ENCODE measurements around the gene ABCA5.

Gene ABCA5

DNA sequence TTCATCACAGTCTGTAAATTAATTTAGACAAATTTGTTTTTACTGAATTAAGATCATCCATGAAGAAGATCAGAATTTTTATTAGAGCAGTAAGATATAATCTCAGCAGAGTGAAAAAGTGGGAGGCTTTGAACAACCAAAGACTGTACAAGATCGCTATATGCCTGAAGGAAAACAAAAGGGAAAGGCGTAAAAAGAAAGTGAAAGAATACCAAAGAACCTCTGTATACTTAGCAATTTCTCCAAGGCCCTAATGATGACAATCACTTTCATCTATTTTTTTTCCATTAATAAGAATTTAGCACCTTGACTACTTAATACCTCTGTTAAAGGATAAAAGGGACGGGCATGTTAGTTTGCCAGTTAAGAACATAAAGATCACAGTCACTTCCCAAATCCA lies 59.7 kb downstream of the ABCA5 start:
- DNase-seq (ENCODE audit: low spot score) = no peak

DNA sequence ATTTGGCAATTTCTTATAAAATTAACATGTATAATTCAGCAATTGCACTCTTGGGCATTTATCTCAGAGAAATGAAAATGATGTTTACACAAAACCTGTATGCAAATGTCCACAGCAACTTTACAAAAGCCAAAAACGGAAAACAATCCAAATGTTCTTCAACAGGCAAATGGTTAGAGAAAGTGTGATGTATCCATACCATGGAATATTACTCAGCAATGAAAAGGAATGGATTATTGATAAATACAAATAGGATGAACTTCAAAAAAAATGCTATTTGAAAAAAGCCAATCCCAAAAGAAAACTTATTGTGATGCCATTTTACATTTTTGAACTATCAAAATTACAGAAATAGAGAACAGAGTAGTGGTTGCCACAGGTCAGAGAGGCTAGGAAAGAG lies 61.1 kb downstream of the ABCA5 start:
- no peak for DNase-seq (ENCODE audit: low spot score)

DNA sequence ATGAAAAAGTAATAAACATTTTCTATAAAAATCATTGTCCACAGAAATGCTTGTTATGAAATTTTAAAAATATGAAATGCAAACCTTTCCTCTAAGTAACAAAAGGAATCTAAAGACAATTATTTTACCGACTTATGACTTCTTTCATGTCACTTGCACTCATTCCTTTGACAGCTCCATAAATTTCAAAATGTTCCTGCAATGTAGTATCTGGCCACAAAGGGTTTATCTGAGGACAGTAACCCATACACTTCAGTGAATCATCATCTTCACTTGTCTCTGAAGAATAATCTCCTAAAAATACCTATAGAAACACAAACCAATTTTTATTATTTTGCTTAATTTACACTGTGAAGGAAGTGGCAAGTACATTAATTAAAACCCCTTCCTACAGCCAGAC lies 72.7 kb downstream of the ABCA5 start:
- DNase-seq (ENCODE audit: low spot score) = no peak

DNA sequence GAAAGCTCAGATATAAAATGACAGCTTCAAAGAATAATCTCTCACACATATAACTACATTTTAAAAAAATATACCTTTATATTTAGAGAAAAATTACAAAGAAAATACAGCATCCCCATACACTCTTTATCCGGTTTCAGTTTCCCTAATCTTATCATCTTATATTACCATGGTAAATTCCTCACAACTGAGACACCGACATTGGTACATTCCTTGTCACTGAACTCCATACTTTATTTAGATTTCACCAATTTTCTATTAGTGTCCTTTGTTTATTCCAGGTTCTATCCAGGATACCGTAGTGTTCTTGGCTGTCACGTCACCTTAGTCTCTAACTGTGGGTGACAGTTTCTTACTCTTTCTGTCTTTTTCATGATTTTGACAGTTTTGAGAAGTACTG lies 76.3 kb downstream of the ABCA5 start:
- DNase-seq (ENCODE audit: low spot score) = no peak

DNA sequence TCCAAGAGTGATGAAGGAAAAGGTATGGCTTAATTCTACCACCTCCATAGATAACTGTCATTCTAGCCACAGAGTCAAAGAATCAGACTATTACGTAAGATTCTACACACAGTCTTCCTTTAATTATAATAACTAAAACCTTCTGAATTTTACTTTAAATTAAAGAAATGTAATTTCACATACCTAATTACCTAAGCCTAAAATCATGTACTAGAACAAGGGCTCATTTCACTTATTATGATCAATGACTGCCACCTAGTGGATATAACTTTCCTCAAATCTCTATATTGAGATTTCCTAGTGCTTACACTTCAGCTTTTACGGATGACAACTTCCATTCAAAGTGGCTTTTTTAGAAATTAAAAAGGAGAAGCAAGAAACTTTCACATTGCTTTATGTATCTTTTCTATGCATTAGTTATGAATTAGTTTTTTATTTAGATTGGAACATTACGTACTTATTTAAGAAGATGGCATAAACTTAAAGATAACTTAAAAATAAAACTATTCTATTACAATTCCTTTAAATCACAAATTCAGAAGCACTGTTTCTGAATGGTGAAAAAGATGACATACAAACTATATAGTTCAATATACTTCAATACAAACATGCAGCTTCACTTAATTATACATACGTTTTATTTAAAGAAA lies 80.1 kb downstream of the ABCA5 start:
- peak; percentile 24 for DNase-seq (ENCODE audit: low spot score)

DNA sequence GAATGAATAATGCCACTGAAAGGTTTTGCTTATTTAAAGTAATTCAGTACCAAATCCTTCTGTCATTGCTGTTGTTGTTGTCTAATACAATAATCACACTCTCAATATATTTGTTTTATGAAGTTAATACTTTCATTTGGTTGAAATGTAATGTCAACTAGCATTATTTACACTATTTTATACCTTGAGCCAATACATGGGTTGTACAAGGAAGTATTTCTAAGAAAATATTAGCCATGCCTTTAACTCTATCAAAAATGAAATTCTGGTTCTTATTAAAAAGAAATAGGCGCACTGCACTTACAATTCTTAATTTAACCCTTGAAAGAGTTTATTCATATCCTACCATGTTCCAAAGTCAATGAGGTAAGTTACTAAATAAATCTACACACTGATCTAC lies 80.7 kb downstream of the ABCA5 start:
- no peak for DNase-seq (ENCODE audit: low spot score)

DNA sequence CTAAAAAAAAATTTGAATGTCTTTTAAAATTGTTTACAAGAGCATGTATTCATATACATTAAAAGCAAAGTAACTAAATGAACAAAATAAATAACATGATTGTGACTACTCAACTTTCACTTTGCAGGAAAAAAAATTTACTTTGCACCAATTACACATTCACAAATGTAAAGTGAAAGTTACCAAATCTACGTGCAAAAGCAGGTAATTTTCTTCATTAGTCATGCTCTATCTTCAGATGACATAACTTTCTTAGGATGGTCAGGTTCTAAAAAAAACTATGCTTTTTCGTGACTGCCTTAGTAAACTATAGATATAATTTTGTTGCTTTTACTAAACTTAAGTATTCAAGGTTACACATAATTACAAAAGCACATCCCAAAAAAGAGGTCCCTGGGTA lies 81.3 kb downstream of the ABCA5 start:
- DNase-seq (ENCODE audit: low spot score) = no peak

DNA sequence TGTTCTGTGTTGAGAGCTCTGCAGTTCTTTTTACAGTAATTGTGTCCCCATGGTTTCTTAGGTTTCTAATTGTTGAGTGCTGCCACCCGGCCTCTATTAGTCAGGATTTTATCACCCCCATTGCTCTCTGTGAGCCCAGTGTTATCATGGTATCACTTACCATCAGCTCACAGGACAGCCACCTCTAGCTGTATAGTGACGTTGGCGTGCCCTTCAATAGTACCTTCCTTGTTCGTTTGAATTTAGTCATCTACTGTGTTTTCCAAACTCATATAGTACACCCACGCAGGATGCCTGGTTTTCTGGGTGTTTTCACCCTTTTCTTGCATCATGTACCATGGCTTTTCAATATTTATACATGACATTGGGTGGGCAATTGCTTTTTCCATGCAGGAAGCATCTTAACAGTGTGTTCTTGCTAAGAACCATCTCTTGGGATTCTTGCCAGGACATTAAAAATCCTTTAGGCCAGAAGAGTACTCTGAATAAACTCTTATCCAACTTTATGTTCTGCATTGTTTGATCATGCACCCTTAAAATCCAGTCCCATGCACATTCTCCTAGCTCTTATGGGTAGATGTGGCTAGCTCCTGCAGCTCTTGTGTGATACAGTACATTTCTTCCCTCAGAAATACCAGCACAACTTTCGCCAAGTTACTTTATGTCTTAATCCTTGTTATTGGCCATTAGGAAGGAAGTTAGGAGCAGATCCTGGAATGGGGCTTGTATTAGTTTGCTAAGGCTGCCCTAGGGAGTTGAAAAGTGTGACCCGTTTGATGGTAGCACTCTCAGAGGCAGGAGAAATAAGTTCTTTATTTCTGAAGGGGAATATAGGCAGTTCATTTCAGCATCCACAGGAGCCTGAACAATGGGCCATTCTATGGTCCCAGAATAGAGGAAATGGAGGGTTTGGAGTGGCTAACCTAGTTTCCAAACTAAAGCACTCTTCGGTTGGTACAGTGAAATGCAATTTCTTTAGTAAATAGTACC lies 87.0 kb downstream of the ABCA5 start:
- no peak for DNase-seq (ENCODE audit: low spot score)

DNA sequence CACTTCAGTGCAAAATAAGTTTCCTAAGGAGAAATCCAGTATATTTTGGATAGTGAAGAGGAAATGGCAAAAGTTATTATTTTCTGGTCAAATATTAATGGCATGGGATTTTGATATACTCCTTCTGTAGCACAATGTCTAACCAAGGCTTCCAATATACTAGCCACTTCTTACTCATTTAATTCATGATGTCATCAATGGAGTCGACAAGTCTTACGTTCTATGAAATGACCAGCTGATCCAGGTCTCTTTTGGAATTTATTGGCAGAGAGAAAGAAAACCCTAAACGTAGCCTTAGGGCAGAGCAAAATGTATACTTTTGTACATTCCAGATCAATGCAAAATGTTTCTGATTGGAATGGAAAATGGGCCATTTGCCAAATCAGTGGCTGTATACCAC lies 90.0 kb downstream of the ABCA5 start:
- DNase-seq (ENCODE audit: low spot score) = no peak

DNA sequence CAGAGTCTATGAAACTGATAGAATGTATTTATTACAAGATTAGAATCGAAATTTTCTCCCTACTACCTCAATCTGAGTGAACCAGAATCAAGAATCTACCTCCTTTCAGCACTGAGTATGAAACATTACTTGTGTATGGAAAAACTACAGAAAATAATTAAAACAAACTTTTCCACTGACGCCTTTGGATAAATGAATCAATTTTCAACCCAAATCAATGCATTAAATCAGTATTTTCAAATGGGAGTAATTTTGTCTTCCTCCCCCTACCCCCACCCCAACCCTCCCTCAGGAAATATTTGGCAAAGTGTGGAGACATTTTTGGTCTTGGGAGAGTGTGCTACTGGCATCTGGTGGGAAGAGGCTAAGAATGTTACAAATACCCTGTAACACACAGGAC lies 90.5 kb downstream of the ABCA5 start:
- DNase-seq (ENCODE audit: low spot score) = no peak

DNA sequence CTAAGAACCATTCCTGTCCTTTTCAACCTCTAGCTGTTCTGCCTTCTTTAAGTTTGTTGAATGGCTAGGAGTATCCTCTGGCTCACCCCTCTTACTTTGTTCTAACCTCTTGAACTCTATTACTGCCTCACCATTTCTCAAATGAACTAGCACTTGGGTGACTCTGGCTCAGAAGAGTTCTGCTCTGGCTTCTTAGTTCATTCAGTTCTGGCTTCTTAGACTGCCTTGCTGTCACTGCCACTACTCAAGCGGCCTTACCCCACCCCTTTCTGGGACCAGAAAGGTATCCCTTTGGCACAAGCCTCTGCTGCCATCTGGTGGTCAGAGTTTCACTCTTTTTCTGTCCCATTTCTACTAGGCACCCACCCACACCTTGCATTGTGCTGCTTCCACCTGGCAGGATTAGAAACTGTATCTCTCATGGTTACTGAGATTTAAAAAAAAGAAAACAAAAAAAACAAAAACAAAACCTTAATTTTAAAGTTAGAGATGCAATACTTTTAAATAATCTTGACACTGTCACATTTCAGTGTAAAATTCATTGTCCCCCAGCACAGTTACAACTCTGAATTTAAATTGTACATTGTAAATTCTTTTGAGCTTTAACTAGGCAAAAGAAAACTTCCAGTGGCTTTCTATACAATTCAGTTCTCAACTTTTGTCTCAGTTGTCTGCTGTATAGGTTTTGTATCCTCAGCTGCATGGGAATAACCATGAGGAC lies 91.4 kb downstream of the ABCA5 start:
- peak; percentile 71 for DNase-seq (ENCODE audit: low spot score)

DNA sequence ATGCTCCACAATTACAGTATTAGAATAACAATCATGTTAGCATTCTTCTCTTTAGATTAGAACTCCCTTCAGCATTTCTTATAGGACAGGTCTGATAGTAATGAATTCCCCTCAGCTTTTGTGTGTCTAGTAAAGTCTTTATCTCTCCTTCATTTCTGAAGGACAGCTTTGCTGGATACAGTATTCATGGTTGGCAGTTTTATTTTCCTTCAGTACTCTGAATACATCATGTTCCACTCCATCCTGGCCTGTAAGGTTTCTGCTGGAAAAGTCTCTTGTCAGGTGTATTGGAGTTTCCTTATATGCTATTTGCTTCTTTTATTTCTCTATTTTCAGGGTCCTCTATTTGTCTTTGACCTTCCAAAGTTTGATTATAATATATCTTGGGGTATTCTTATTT lies 94.3 kb downstream of the ABCA5 start:
- no peak for DNase-seq (ENCODE audit: low spot score)

DNA sequence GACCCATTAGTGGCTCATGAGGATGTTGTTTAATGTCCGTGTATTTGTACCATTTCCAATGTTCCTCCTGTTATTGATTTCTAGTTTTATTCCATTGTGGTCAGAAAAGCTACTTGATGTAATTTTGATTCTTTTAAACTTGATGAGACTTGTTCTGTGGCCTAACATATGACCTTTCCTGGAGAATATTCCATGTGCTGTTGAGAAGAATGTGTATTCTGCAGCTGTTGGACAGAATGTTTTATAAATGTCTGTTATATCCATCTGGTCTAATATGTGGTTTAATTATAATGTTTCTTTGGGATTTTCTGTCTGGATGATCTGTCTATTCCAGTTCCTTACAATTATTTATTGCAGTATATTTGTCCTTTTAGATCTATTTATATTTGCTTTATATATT lies 95.4 kb downstream of the ABCA5 start:
- DNase-seq (ENCODE audit: low spot score) = no peak

DNA sequence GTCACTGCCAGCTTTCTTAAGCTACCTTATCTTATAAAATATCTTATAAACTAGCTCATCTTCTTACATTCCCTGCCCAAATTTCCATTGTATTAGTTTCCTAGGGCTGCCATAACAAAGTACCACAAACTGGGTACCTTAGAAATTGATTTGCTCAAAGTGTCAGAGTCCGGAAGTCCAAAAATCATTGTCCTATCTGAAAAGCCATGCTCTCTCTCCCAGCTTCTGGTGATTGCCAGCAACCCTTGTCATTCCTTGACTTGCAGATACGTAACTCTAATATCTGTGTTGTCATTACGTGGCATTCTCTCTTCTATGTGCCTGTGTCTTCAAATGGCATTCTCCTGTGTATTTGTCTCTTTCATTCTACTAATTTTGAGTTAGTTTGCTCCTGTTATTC lies 96.0 kb downstream of the ABCA5 start:
- no peak for DNase-seq (ENCODE audit: low spot score)

DNA sequence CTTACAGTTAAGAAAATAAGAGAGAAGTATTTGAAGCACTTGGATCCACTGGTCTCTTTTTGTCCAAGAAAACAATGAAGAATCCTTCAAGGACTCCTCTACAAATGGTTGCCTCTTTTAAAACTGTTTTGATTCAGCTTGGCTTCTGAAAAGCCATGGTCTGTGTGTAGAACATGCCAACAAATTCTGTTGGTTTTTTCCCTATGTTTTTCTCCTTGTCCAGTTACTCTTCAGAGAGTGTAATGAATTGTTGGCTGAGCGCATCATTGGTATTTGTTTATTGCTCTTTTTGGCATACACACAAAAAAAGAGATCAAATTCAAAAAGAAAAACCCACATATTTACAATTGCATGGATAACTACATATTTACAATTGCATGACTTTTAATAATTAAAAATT lies 98.4 kb downstream of the ABCA5 start, which contains the start of gene ABCA10:
ABCA10 (minus strand) TSS at position 249 of the 400 bp plus-strand sequence. CDS start 3,466 bp downstream, outside the sequence.
- DNase-seq (ENCODE audit: low spot score) = no peak

DNA sequence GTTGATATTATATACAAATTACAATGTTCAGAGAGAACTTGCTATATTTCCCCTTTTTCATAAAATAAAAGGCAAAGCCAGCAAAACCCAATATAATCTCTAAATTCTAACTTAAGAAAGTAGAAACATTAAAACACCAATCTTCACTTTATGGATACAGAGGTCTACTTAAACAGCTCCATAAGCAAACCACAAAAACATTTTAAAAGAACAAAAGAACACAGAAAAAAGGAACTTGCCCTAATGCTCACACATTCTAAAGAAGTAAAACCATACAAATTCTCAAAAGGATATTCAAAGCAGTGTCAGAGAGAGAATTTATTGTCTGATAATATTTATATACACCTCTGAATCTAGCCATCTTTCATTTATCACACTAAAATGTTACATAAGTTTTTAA lies 98.9 kb downstream of the ABCA5 start:
- no peak for DNase-seq (ENCODE audit: low spot score)

DNA sequence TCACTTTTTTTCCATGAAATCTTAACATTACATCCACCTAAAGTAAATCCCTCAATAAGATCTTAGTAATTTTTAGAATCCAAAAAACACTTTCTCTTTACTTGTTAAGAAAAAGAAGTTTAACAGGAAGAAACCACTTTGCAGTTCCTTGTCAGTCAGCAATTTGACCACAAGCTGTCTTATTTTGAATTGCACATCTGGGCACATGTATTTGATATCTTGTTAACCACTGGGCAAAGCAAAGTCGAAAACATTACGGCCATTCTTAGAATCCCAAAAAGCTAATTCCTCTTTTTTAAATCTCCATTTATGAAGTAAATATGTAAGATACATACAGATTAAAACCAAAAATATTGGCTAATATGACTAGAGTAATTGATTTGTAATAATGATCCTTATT lies 99.4 kb downstream of the ABCA5 start:
- no peak for DNase-seq (ENCODE audit: low spot score)

DNA sequence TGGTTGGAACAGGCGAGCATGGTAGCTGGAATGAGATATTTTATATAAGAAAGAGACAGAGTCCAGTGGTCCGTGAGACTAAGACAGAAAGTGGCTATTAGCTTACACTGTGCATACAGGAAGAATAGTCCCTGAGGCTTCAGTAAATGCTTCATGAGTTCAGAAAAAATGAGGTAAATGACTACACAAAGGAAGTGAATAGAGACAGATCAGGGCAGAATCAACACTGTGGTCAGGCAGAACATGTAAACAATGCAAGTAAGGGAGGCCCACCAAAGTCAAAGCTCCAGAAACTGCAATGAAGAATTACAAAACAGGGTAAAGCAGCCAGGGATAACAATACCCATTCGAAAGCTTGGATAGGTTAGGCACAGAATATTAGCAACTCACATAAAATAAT lies 103.1 kb downstream of the ABCA5 start:
- no peak for DNase-seq (ENCODE audit: low spot score)

DNA sequence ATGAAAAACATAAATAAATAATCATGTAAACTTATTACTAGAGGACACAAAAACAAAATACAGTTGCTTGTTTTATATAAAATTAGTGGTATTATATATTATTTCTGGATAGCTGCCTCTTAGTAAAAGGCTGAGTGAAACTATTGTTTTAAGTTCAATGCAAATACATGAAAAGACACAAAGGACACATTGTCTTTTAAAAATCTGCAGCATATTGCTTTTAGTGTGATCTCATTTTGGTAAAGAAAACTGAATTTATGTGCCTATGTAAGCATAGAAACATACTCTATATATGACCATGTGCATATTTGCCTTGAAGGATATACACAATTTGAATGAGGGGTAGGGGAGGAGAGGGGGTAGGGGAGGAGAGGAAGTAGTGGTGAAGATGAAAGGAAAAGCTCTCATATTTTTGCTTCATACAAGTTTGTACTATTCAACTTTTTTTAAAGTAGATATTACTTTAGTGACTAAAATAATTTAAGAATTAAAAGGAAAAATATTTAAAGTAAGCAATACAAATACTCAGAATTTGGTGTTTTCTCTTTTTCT lies 104.2 kb downstream of the ABCA5 start:
- DNase-seq (ENCODE audit: low spot score) = no peak

DNA sequence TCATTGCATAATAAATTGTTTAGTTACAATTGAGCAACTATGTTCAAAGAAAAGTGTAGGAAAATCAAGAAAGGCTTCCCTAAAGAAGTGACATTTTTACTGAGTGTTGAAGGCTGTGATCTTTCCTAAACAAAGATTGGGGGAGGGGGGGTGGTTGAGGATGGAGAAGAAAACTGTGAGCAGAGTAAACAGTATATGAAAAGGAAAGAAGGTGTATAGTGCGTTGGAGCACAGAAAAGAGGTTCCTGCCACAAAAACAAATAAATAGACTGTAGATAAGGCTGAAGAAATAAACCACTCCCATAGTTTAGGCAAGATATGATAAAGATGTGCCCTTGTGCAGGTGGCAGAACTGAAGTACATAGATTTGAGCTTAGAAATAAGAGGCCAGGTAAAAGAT lies 106.8 kb downstream of the ABCA5 start:
- DNase-seq (ENCODE audit: low spot score) = no peak

DNA sequence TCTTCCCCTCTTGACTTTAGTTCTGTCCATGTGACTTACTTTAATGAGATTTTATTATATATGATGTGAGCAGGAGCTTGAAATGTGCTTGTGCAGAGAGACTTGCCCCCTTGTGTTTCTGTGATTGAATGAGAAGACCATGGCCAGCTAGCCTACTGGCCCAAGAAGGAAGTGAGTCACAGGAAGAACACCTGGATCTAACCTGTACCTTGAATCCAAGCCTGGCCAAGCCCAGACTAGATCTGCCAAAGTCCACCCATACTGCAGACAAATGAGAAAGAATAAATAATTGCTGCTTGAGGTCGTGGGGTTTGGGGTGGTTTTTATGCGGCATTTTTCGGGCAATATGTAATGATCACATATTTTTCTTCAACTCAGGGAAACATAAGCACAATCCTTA lies 107.9 kb downstream of the ABCA5 start:
- DNase-seq (ENCODE audit: low spot score) = no peak

DNA sequence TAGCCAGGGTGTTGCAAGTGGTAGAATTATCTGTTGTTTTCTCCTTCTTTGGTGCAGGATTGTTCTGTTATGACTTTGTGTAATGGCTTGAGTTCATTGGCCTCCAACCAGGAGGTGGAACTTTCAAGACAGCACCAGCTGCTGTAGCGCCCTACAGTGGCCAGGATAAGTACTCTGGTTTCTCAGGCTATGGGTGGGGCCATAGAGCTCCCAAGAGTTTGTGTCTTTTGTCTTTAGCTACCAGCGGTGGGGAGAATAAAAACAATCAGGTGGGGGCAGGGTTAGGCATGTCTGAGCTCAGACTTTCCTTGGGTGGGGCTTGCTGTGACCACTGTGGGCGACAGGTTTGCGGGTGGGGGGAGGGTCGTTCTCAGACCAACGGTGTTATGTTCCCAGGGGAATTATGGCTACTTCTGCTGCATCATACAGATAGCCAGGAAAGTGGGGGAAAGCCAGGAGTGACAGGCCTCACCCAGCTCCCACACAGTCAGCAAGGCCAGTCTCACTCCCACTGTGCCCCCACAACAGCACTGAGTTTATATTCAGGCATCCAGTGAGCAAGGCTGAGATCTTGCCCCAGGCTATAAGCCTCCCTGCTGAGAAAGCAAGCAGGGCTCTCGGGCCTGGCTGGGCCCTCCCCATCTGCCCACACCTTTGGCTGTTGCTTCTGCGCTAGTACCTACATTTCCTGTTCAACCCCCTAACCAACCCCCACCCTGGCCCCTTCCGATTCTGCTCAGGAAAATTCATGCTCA lies 113.7 kb downstream of the ABCA5 start:
- DNase-seq (ENCODE audit: low spot score) = no peak
